Measurements from ENCODE around the gene AP1S3. TPM values are rescaled to one million over a fixed set of nuclear protein-coding genes. Genes with fewer than 3 reads are reported as not detected.

The AP1S3 gene
- total RNA-seq, 1 donor from 2014 or later = 5.2 TPM

GRCh38 chr2:223722226-223722625, 115.2 kb downstream of the AP1S3 start:
- Mint-ChIP-seq H3K27ac (ENCODE audit: unreplicated experiment) (peak overlapping the region; percentile 78), H3K4me3 (ENCODE audit: unreplicated experiment) (peak overlapping the region; percentile 65), H3K27me3 (ENCODE audit: low read depth) (no peaks in the 10 kb centered on the region), H3K36me3 (ENCODE audit: low read depth) (peaks cover 18% of the 10 kb centered on the region), H3K4me1 (ENCODE audit: low read depth) (peaks cover 49% of the 10 kb centered on the region), H3K9me3 (ENCODE audit: low read depth) (peaks cover 16% of the 10 kb centered on the region)
- TF ChIP-seq CTCF (IDR thresholded peaks at IDR 0.05) = no peak
- DNase-seq (ENCODE audit: low spot score) = no peak

- DNase-seq (ENCODE audit: low spot score) = no peak
- Mint-ChIP-seq H3K27ac (ENCODE audit: unreplicated experiment) (no peak overlapping the region), H3K9me3 (ENCODE audit: low read depth) (peaks cover 21% of the 10 kb centered on the region), H3K36me3 (ENCODE audit: low read depth) (peaks cover 22% of the 10 kb centered on the region), H3K4me3 (ENCODE audit: unreplicated experiment) (no peak overlapping the region), H3K4me1 (ENCODE audit: low read depth) (peaks cover 48% of the 10 kb centered on the region), H3K27me3 (ENCODE audit: low read depth) (no peaks in the 10 kb centered on the region)
- no peak for TF ChIP-seq CTCF (IDR thresholded peaks at IDR 0.05)
Observed at GRCh38 chr2:223721746-223722145, 115.6 kb downstream of the AP1S3 start.

GRCh38 chr2:223720367-223720766, 117.0 kb downstream of the AP1S3 start:
- no peak for DNase-seq (ENCODE audit: low spot score)
- no peak overlapping the region for H3K4me3 Mint-ChIP-seq (ENCODE audit: unreplicated experiment)
- H3K4me1 Mint-ChIP-seq (ENCODE audit: low read depth) = peaks cover 35% of the 10 kb centered on the region
- H3K27me3 Mint-ChIP-seq (ENCODE audit: low read depth) = no peaks in the 10 kb centered on the region
- peaks cover 24% of the 10 kb centered on the region for H3K9me3 Mint-ChIP-seq (ENCODE audit: low read depth)
- no peak for TF ChIP-seq CTCF (IDR thresholded peaks at IDR 0.05)
- H3K27ac Mint-ChIP-seq (ENCODE audit: unreplicated experiment) = no peak overlapping the region
- H3K36me3 Mint-ChIP-seq (ENCODE audit: low read depth) = peaks cover 24% of the 10 kb centered on the region

GRCh38 chr2:223712642-223713041, 124.7 kb downstream of the AP1S3 start:
- DNase-seq (ENCODE audit: low spot score) = no peak
- Mint-ChIP-seq H3K27ac (ENCODE audit: unreplicated experiment) (no peak overlapping the region), H3K4me1 (ENCODE audit: low read depth) (no peaks in the 10 kb centered on the region), H3K9me3 (ENCODE audit: low read depth) (peaks cover 11% of the 10 kb centered on the region), H3K27me3 (ENCODE audit: low read depth) (no peaks in the 10 kb centered on the region), H3K4me3 (ENCODE audit: unreplicated experiment) (no peak overlapping the region), H3K36me3 (ENCODE audit: low read depth) (peaks cover 11% of the 10 kb centered on the region)
- TF ChIP-seq CTCF (IDR thresholded peaks at IDR 0.05) = no peak

- Mint-ChIP-seq H3K9me3 (ENCODE audit: low read depth) (peaks cover 3% of the 10 kb centered on the region), H3K27me3 (ENCODE audit: low read depth) (no peaks in the 10 kb centered on the region), H3K4me3 (ENCODE audit: unreplicated experiment) (no peak overlapping the region), H3K36me3 (ENCODE audit: low read depth) (peaks cover 4% of the 10 kb centered on the region), H3K4me1 (ENCODE audit: low read depth) (no peaks in the 10 kb centered on the region), H3K27ac (ENCODE audit: unreplicated experiment) (no peak overlapping the region)
- TF ChIP-seq CTCF (IDR thresholded peaks at IDR 0.05) = no peak
- DNase-seq (ENCODE audit: low spot score) = no peak
Observed at GRCh38 chr2:223711596-223712326, 125.6 kb downstream of the AP1S3 start.

Other genes starting within 250 kb of the AP1S3 start
- gene SCG2, start 235.2 kb downstream of the AP1S3 start, total RNA-seq = 48.4 to 82.1 TPM (median 81.6 TPM) in 3 replicates
- 52.3 to 68.0 TPM (median 61.3 TPM) in 3 replicates for gene WDFY1, start 107.8 kb upstream of the AP1S3 start, total RNA-seq
- 23.5 to 24.6 TPM (median 23.8 TPM) in 3 replicates for gene MRPL44, start 119.9 kb upstream of the AP1S3 start, total RNA-seq
- 46.9 to 61.0 TPM (median 48.4 TPM) in 3 replicates for gene SERPINE2, start 201.7 kb upstream of the AP1S3 start, total RNA-seq

All from chondrocyte (in vitro differentiated cells).